GM04503 (cell line): Measurements from ENCODE around the gene RTP2.

ENCODE experiments used
- DNase-seq: peaks from one replicate; pipeline ENCODE4 v3.0.0-alpha.2; 2012; ENCODE audit warnings: low read depth

RTP2 gene

DNA sequence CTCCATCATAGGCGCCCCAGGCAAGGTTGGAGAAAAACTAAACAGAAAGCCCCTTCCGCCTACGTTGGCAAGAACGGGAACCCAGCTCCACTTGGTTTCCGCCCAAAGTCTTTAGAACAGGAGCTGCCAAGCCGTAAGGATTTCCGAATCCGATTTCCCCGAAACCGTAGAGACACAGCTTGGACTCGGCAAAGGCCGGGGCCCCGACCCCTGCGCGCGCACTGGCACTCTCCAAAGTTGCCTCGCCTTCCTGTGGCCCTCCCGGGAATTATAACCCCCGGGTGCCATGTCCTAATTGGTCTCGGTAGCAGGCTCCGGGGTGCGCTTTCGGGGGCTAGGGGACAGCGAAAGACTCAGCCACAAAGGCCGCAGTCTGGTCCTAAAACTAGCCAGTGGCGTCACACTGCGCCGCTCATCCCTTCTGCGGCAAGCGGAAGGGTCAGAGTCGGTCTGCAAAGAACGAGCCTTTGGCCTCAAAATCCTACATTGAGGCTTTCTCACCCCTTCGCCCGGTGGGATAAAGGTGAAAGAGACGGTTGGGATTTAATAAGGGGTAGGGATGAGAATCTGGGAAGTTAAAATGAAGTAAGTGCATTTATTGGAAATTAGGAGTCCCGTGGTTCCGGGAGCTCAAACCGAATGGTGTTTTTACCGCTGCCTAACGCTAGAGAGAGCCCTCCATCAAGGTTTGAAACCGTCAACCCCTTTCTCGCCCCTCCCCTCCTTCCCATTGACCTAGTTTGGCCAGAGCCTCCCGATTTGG, 36.2 kb upstream of the RTP2 start:
- peak; percentile 65 for DNase-seq

DNA sequence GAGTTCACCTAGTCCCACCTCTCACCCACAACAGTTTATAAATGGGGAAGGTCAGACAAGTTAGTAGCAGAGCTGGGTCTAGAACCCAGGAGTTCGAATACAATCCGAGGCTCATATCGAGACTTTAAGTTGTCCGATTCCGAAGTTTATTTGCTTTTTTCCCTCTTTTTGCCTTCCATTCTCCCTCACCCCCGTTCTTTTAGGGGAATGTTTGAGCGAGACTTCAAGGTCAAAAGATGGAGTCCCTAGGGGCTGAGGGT, 35.6 kb upstream of the RTP2 start:
- DNase-seq: no peak

GRCh38 chr3:187737368-187738070, 35.2 kb upstream of the RTP2 start:
- no peak for DNase-seq

GRCh38 chr3:187737006-187737367, 34.6 kb upstream of the RTP2 start:
- no peak for DNase-seq

DNA sequence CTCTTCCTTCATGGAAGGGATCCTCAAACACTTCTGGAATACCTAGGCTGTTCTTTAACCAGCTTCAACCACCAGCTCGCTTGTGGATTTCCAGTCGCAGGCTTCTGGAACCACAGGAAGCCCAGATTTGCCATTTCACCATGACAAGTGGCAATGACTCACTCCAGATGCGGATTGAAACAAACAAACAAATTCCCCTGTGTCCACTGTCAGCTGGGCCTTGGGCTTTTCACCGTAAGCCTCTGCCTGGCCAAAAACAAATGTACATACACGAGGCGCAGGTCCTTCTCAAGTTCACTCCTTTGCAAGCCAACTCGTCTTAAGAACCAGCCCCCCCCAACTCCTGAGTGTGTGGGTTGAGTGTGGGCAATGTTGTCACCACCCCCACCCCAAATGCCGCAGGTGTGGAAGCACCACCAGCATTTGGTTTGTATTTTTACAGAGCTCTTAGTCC, 34.1 kb upstream of the RTP2 start:
- no peak for DNase-seq

GRCh38 chr3:187735837-187736236, 33.5 kb upstream of the RTP2 start:
- no peak for DNase-seq

DNA sequence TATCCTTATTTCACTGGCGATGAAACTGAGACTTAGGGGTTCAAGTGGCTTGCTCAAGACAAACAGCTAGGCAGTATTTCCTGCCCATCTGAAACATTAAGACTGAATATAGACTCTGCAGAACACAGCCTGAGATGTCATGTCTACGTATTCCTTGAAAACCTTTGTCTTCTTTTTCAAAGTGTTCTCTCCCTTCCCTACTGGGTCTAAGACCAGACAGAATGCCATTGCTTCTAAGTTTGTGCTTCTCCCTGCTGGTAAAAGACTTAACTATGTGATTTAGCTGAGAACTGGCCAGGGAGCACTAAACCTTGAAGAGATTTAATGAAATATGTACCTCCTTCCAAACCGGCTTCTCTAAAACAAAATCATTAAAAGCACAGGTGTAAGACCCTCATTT, 33.0 kb upstream of the RTP2 start:
- no peak for DNase-seq

- no peak for DNase-seq
Measured at GRCh38 chr3:187734841-187735240, 32.5 kb upstream of the RTP2 start.

DNA sequence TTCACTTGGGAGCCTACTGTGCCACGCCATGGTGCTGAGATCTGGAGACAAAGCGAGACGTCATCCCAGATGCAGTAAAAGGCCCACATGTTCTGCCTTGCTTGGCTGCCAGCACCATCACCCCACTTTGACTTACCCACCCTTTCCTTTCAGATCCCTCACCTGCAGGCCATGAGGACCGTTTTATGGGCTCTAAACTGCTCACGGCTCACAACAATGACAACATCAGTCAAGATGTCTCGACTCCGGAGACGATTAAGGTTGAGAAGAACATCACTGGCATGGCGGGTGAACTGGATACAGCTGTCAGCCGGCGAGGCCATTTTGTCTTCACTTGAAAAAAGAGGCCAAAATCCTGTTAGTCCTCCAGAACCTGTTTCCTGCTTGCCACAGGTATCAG, 31.0 kb upstream of the RTP2 start:
- no peak for DNase-seq

DNA sequence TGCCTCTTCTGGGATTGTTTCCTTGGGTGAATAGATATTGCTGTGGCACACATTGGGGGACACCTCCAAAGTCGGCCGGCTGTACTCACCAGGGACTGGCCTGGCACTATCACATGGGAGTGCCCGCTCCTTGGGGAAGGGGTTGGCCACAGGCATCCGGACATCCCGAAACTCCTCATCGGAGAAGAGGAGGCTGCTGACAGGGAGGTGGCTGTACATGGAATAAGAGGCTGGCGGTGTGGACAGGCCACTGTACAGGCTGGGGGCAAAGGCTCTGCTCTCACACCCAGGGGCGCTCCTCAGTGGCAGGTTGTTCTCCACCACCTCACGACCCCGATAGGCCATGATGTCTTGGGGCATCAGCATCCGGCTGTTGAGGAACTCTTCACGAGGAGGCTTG, 27.2 kb upstream of the RTP2 start:
- DNase-seq: no peak

DNA sequence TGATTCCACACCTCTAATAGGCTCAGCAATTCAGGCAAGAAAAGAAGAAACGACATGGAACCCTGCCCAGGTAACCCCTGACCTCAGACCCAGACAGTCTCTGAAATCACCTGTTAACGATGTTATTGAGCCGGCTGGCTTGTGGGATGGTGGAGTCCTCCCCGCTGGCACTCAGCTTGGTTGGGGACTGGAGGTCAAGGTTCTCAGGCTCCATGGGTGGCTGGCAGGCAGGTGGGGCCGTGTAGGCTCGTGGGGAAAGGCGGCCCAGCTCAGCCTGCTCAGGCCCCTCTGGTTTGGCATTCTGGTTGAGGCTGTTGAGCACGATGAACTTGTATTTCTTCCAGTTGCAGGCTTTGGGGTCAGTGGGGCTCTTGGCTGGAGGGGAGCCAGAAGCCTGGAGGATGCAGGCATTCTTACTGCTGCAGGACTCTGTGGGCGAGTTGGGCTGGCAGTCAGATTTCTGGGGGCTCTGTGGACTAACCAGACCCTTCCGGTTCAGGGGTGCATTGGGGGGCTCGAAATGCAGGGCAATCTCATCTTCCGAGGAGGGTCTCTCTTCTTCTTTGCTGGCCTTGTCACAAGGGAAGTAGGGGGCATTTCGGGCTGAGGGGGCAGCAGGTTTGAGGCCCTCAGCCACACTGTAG, 26.7 kb upstream of the RTP2 start:
- DNase-seq: no peak

DNA sequence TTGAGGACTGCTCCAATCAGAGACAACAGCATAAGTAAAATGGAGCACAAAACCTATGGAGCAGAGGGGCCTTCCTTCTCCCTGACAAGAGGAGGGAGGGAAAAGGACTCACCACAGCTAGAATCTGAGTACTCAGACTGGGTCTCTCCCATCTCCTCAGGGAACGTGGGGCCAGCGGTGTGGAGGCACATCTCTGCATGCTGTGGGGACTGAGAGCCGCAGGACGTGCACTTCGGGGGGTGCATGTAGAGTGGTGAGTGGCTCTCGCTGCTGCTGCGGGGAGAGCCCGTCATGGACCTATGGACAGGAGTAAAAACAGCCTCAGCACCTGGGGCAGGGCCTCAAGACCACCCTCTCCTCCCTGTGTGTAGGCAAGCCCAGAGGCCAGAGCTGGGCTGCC, 25.9 kb upstream of the RTP2 start:
- DNase-seq: no peak

- no peak for DNase-seq
Measured at GRCh38 chr3:187726564-187726963, 24.2 kb upstream of the RTP2 start.

DNA sequence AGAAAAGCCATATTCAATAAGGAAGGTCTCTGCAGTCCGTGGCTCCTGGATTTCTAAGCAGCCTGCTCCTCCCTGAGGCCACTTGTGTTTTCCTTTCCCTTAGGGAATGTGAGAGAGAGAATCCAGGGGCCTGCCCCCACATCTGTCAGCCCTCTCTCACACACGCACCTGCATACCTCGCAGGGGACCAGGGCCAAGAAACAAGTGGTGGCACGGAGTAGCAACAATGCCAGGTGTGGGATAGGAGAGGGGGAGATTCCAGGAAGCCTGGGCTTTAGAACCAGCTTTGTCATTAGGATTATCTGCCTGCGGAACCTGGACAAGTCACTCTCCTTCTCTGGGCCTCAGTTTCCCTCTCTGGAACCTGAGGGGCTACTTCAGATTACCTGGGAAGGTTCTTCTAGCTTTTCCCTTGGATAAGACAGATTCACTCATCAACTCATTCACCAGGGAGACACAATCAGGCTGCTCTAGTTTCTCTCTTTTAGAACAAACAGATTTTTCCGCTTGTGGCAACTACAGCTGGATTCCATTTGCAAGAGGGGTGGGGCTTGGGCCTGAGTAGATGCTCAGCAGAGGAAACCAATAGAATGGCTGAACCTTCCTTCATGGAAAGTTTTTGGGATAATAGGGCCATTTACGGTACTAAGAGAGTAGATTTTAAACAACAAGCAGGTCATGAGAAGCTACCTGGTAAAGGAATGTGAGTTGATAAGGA, 23.5 kb upstream of the RTP2 start:
- DNase-seq: no peak

GRCh38 chr3:187725224-187725623, 22.9 kb upstream of the RTP2 start:
- no peak for DNase-seq

DNA sequence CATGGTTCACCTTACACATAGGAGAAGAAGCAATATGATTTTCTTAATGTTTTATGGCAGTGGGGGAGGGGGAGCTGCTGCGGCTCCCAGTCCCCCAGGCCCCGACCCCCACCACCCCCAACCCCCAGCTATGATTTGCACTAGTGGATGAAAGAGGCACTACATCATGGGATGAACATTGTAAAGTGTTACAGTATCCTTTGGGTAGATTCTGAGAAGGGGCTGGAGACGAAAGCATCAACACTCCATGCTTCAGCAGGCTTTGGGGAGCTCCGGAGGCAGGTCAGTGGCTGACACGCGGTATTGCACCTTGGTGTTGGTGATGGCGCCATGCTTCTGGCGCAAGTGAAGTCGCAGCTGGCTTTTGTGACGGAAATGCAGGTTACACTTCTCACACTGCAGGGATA, 19.9 kb upstream of the RTP2 start:
- DNase-seq: no peak

GRCh38 chr3:187721055-187721454, 18.7 kb upstream of the RTP2 start:
- DNase-seq: no peak

DNA sequence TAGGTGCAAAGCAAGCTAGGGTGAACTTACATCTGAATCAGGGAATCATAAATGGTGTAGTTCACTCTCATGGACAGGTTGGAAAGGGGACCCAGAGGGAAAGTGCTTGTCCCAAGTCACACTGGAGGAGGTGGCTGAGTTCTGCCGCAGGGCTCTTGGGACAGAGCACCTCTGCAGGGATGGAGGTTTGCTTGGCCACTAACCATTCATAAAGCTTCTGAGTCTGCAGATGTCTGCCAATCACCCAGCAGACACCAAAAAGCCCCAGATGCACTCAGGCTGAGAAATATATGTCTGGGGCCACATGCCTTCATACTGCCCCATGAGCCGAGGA, 17.9 kb upstream of the RTP2 start:
- no peak for DNase-seq

DNA sequence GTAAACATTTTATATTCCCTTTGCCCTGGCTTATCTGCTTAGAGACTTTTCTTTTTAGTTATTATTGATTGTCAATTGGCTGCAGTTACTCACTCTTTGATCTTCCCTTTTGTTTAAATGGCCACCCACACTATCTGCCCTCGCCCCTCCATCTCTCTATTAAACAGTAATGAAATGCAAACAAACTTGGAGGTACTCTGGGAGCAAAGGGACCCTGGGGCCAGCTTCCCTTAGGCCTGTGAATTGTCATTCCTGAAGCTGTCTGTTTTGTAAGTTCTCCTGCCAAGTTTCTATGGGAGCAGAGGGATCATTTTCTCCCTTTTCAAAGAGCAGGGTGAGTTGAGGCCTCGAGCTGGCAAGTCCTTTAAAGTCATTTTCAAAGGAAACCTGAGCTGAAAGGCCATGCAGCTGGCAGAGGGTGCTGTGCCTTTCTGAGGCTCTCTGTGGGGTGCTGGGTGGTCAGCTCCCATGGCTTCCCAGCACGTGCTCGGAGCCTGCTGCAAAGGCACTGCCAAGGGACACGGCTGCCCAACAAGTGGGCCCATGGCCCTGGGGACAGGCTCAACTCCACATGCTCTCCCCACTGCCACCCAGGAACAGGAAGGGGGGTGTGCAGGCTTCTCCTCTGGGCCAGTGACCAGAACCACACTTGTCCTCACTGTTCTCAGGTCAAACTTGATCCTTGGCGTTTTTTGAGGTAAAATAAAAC, 17.4 kb upstream of the RTP2 start:
- DNase-seq: no peak

DNA sequence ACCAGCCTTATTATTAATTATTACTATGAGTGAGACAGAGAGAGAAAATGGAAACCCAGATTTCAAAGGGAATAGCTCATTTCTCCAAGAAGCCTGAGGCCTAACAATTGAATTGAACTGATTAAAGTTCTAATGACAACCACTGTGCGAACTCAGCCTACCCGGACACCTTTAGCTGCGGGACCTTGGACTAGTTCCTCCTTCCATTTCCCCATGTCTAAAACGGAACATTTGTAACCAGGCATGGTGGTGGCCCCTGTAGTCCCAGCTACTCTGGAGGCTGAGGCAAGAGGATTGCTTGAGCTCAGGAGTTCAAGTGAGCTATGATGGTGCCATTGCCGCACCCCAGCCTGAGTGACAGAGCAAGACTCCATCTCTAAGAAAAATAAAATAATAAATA, 16.4 kb upstream of the RTP2 start:
- no peak for DNase-seq

DNA sequence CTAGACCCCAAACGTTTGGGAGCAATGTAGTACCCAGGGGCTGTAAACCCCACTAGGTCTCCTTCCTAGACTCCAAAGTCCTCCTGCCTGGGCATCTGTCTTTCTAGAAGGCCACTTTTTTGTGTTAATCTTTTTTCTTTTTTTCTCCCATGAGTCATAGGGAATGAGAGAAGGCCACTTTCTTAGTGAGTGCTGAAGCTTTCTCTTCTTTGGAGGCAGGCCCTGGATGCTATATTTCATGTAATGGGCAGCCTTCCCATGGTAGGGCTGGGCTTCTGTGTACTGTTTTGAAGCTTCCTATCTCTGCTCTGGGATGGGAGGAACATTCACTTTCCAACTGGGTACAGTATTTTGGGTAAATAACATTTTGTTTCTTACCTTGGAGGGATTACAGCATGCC, 15.2 kb upstream of the RTP2 start:
- DNase-seq: peak; percentile 36

- no peak for DNase-seq
Measured at GRCh38 chr3:187714404-187714979, 12.1 kb upstream of the RTP2 start.
